GM12892 (cell line): ENCODE results near the gene CCT3.

Source experiments
- POLR2AphosphoS5 ChIP-seq: IDR thresholded peaks from 2 replicates; pipeline ENCODE4 v1.6.1; 2011; ENCODE audit warnings: low read depth, low read length, control low read depth
- TAF1 ChIP-seq: IDR thresholded peaks from 2 replicates; pipeline ENCODE4 v1.6.1; 2011; ENCODE audit warnings: low read depth, mild to moderate bottlenecking, control low read depth, low read length, borderline replicate concordance

DNA sequence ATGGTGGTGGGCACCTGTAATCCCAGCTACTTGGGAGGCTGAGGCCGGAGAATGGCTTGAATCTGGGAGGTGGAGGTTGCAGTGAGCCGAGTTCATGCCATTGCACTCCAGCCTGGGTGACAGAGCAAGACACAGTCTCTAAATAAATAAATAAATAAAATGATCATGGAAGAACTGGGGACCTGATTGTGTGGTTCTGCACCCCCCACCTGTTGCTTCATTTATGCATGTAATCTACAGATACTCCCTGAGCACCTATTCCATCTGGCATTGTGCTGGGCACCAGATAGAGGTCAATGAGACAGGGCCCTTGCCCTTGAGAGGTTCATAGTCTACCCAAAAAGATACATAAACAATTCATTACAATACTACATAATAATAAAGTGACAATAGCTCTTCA, 19.9 kb upstream of the CCT3 start:
- TF ChIP-seq TAF1 (no peak), POLR2AphosphoS5 (no peak)
